Adrenal gland (tissue), 5 donors: ENCODE results near the gene UBE2K.

Experiments
- POLR2A ChIP-seq, 2 donors: fragments of 450-650 bp; IDR thresholded peaks; one replicate each; pipeline ENCODE4 v1.6.1; 2017; ENCODE audit warnings: antibody characterized with exemption in 2 of 2, mild to moderate bottlenecking in 2 of 2, moderate library complexity in 1 of 2
- TF ChIP-seq, protein P1 (sequence below), 6 experiments: fragments of 450-650 bp in 4 of 6; fragments of 200-600 bp in 2 of 6; sonication (generic) in 1 of 6; IDR thresholded peaks; 1 replicate in 5 of 6; 2 replicates in 1 of 6; pipeline versions ENCODE4 v1.5.1 to v1.8.0; 2016 to 2021; ENCODE audit warnings: antibody characterized with exemption in 6 of 6, mild to moderate bottlenecking in 2 of 6, moderate library complexity in 1 of 6
- donor health status: DM: no; HTN: no; CAD: no.

DNA sequence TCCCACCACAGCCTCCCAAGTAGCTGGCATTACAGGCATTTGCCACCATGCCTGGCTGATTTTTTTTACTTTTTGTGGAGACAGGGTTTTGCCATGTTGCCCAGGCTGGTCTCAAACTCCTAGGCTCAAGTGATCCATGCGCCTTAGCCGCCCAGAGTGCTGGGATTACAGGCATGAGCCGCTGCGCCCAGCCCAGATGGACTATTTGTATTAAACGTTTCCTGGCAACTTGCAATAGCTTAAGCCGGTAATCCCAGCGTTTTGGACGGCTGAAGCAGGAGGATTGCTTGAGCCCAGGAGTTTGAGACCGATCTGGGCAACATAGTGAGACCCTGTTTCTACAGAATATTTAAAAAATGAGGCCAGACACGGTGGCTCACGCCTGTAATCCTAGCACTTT lies 18.4 kb downstream of the UBE2K start:
- TF ChIP-seq, protein P1, sequence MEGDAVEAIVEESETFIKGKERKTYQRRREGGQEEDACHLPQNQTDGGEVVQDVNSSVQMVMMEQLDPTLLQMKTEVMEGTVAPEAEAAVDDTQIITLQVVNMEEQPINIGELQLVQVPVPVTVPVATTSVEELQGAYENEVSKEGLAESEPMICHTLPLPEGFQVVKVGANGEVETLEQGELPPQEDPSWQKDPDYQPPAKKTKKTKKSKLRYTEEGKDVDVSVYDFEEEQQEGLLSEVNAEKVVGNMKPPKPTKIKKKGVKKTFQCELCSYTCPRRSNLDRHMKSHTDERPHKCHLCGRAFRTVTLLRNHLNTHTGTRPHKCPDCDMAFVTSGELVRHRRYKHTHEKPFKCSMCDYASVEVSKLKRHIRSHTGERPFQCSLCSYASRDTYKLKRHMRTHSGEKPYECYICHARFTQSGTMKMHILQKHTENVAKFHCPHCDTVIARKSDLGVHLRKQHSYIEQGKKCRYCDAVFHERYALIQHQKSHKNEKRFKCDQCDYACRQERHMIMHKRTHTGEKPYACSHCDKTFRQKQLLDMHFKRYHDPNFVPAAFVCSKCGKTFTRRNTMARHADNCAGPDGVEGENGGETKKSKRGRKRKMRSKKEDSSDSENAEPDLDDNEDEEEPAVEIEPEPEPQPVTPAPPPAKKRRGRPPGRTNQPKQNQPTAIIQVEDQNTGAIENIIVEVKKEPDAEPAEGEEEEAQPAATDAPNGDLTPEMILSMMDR (IDR thresholded peaks at IDR 0.05), result no peak
- no peak for TF ChIP-seq POLR2A (IDR thresholded peaks at IDR 0.05)
